Activated B cell treated with CpG ODN at 0.5 μM for 24 hours (primary cell): ENCODE results near the gene ADCY5. TPM values are rescaled to one million over a fixed set of nuclear protein-coding genes. Genes with fewer than 3 reads are reported as not detected.

ENCODE experiments used
- ATAC-seq: fragments of 200-7000 bp; cut with Tn5 transposase; one replicate; pipeline ENCODE4 v1.10.0; 2021; ENCODE audit warnings: low read depth, mild to moderate bottlenecking, moderate library complexity
- CTCF ChIA-PET: fragments of 350-600 bp; sonication (Branson Sonifier 250); formaldehyde crosslinking; loops from one replicate; lab custom pipeline; 2021; ENCODE audit warnings: antibody characterized with exemption; lab: Charles Lee
- POLR2A ChIA-PET: fragments of 350-600 bp; sonication (Branson Sonifier 250); formaldehyde crosslinking; loops from one replicate; lab custom pipeline; 2021; ENCODE audit warnings: antibody characterized with exemption; lab: Charles Lee
- DNase-seq: peaks from one replicate; pipeline ENCODE4 v3.0.0; 2022
- H3K27ac Mint-ChIP-seq: one replicate; pipeline ENCODE4 v1.8.0; 2020; ENCODE audit warnings: mixed read lengths
- H3K27me3 Mint-ChIP-seq: one replicate; pipeline ENCODE4 v1.8.0; 2021; ENCODE audit warnings: mixed read lengths
- H3K36me3 Mint-ChIP-seq: one replicate; pipeline ENCODE4 v1.8.0; 2021; ENCODE audit warnings: low read depth, mixed read lengths
- H3K4me1 Mint-ChIP-seq: one replicate; pipeline ENCODE4 v1.8.0; 2021; ENCODE audit warnings: mixed read lengths
- H3K4me3 Mint-ChIP-seq: one replicate; pipeline ENCODE4 v1.8.0; 2020; ENCODE audit warnings: mild to moderate bottlenecking, mixed read lengths
- H3K9me3 Mint-ChIP-seq: one replicate; pipeline ENCODE4 v1.8.0; 2020; ENCODE audit warnings: mixed read lengths
- CTCF ChIP-seq: fragments of 200-600 bp; IDR thresholded peaks from one replicate; pipeline ENCODE4 v1.8.0; 2022; ENCODE audit warnings: antibody characterized with exemption, mild to moderate bottlenecking
- intact Hi-C: fragments of 100-400 bp; cut with micrococcal nuclease; formaldehyde crosslinking; loops from one replicate; pipeline ENCODE4 v1.15.1; 2024
- total RNA-seq: library from RNA; stranded (reverse); gene quantifications from 2 replicates; pipeline ENCODE4 v1.2.3, GENCODE V29; 2022

The ADCY5 gene
- total RNA-seq, 1 donor from 2014 or later = not detected

- ChIA-PET POLR2A (interaction anchor here (0.6 kb wide), 1 partner anchor 26 kb away, joined by 4 read pairs; no protein-coding TSS in a partner anchor), CTCF (no interaction called here)
- Mint-ChIP-seq H3K27ac (no peak overlapping the region), H3K36me3 (no peaks in the 10 kb centered on the region), H3K27me3 (no peaks in the 10 kb centered on the region), H3K4me3 (no peak overlapping the region), H3K4me1 (no peaks in the 10 kb centered on the region), H3K9me3 (no peaks in the 10 kb centered on the region)
- no peak for TF ChIP-seq CTCF
- intact Hi-C loops = no loop called here
- DNase-seq (no peak), ATAC-seq (peak; percentile 45)
Observed at GRCh38 chr3:123286308-123287023, 162.4 kb downstream of the ADCY5 start.

GRCh38 chr3:123285931-123286307 lies 163.0 kb downstream of the ADCY5 start:
- Mint-ChIP-seq H3K9me3 (no peaks in the 10 kb centered on the region), H3K36me3 (no peaks in the 10 kb centered on the region), H3K27ac (no peak overlapping the region), H3K4me3 (no peak overlapping the region), H3K4me1 (no peaks in the 10 kb centered on the region), H3K27me3 (no peaks in the 10 kb centered on the region)
- ChIA-PET POLR2A (interaction anchor here (0.6 kb wide), 1 partner anchor 26 kb away, joined by 4 read pairs; no protein-coding TSS in a partner anchor), CTCF (no interaction called here)
- DNase-seq (no peak), ATAC-seq (no peak)
- intact Hi-C loops = no loop called here
- TF ChIP-seq CTCF = no peak

- Mint-ChIP-seq H3K27ac (no peak overlapping the region), H3K27me3 (no peaks in the 10 kb centered on the region), H3K36me3 (no peaks in the 10 kb centered on the region), H3K4me1 (no peaks in the 10 kb centered on the region), H3K4me3 (no peak overlapping the region), H3K9me3 (no peaks in the 10 kb centered on the region)
- ChIA-PET CTCF (no interaction called here), POLR2A (no interaction called here)
- DNase-seq (no peak), ATAC-seq (no peak)
- no peak for TF ChIP-seq CTCF
- intact Hi-C loops = no loop called here
Observed at GRCh38 chr3:123285479-123285878, 163.4 kb downstream of the ADCY5 start.

GRCh38 chr3:123285066-123285465 lies 163.8 kb downstream of the ADCY5 start:
- no peak overlapping the region for H3K27ac Mint-ChIP-seq
- ChIA-PET CTCF (no interaction called here), POLR2A (no interaction called here)
- no peak for ATAC-seq
- H3K36me3 Mint-ChIP-seq = no peaks in the 10 kb centered on the region
- TF ChIP-seq CTCF = no peak
- H3K9me3 Mint-ChIP-seq = no peaks in the 10 kb centered on the region
- DNase-seq = no peak
- H3K27me3 Mint-ChIP-seq = no peaks in the 10 kb centered on the region
- H3K4me3 Mint-ChIP-seq = no peak overlapping the region
- no peaks in the 10 kb centered on the region for H3K4me1 Mint-ChIP-seq
- intact Hi-C loops = no loop called here

- CTCF ChIA-PET = no interaction called here
- ATAC-seq (no peak), DNase-seq (no peak)
- POLR2A ChIA-PET = no interaction called here
- Mint-ChIP-seq H3K9me3 (no peaks in the 10 kb centered on the region), H3K4me3 (no peak overlapping the region), H3K4me1 (no peaks in the 10 kb centered on the region), H3K36me3 (no peaks in the 10 kb centered on the region), H3K27me3 (no peaks in the 10 kb centered on the region), H3K27ac (no peak overlapping the region)
- intact Hi-C loops = no loop called here
- TF ChIP-seq CTCF = no peak
Observed at GRCh38 chr3:123284399-123285010, 164.4 kb downstream of the ADCY5 start.
